SK-N-SH treated with all-trans-retinoic acid at 6 μM for 48 hours (cell line): ENCODE measurements around the gene MALT1.

Source experiments
- ISL1 ChIP-seq: fragments of 250-450 bp; sonication (Bioruptor Pico); IDR thresholded peaks from 2 replicates; pipeline ENCODE4 v2.1.2; 2022; ENCODE audit warnings: mild to moderate bottlenecking, moderate library complexity
- RARB ChIP-seq: fragments of 250-450 bp; sonication (Bioruptor Pico); IDR thresholded peaks from 2 replicates; pipeline ENCODE4 v1.8.0; 2021; ENCODE audit warnings: mild to moderate bottlenecking, moderate library complexity
- ZFP3 ChIP-seq: fragments of 250-450 bp; sonication (Bioruptor Pico); IDR thresholded peaks from 2 replicates; pipeline ENCODE4 v1.5.0; 2020; ENCODE audit warnings: mild to moderate bottlenecking, moderate library complexity

DNA sequence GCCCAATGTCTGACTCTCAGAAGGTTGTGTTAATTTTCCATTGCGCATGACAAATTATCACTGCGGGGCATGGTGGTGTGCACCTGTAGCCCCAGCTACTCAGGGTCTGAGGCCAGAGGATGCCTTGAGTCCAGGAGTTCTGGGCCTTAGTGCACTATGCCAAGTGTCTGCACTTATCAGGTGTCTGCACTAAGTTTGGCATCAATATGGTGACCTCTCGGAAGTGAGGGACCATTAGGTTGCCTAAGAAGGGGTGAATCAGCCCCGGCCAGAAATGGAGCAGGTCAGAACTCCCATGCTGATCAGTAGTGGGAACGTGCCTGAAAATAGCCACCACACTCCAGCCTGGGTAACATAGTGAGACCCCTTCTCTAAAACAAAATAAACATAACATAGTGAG, 131.7 kb downstream of the MALT1 start:
- TF ChIP-seq RARB (CRISPR knock-in tag) (no peak), ISL1 (CRISPR knock-in tag) (no peak), ZFP3 (CRISPR knock-in tag) (no peak)
